ENCODE measurements around the gene CEP19.

Gene CEP19

DNA sequence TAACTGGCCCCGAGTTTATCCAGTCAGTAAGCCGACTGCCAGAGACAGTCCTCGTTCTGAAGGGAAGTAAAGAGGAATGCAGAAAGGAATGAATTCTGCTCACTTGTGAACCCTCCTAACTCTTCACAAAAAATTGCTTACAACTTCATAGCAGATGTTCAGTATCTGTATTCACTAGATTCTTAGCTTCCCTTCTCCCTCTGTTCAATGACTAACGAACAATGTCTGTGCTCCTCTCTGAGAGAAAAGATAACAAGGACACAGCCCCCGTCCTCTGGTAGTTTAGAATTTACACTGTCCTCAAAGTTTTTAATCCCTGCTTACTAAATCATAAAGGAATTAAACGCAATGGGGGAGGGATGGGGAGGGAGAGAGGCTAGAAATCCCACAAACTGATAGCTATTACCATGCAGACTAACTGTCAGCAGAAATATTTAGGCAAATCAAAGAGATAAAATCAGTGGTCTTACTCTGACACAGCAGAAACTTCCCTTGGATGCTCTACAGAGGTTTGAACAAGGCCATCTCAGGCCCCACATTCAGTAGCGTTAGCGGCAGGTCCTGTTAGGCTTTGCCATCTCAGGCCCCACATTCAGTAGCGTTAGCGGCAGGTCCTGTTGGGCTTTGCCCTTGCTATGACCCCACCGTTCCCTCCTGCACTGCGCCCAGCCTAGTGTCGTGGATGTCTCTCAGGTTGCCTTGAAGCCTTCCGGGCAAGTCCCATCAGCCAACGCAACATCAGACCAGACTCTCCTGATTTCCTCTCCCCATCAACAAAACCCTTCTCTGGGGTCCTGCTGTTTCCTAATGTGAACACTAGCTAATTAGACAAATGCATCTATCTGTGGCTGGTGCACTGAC is 49.1 kb downstream of the CEP19 start:
- no peak for DNase-seq

DNA sequence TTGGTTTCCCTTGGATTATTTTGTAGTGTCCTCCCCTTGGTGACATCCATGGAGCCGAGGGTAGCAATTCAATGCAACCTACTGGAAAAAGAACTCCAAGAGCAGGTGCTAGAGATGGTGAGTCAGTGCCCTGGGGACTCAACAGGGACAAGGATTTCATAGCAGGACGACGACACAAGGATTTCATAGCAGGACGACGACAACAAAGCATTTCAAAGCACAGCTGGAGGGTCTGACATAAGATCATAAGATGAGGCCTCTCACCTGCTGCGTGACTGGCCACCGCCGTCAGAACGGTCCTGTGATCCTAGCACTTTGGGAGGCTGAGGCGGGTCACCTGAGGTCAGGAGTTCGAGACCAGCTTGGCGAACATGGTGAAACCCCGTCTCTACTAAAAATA is 50.0 kb downstream of the CEP19 start:
- no peak for DNase-seq

DNA sequence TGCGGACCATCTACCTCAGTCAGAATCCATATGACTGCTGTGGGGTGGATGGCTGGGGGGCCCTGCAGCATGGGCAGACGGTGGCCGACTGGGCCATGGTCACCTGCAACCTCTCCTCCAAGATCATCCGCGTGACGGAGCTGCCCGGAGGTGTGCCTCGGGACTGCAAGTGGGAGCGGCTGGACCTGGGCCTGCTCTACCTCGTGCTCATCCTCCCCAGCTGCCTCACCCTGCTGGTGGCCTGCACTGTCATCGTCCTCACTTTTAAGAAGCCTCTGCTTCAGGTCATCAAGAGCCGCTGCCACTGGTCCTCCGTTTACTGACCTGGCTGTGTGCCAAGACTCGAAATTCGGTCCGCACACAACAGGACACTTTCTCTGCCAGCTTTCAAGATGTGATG is 50.6 kb downstream of the CEP19 start:
- DNase-seq = no peak

- no peak for DNase-seq
These were observed 51.5 kb downstream of the CEP19 start for GRCh38 chr3:196660381-196661166.

GRCh38 chr3:196659901-196660351 is 52.1 kb downstream of the CEP19 start:
- DNase-seq = no peak
